Measurements from ENCODE around the gene DISC1.
"Not testable (repeated sequence)": the region's sequence is repeated elsewhere in the genome, so short reads cannot be mapped to it uniquely, and the experiment has no call there.

DISC1 gene

DNA sequence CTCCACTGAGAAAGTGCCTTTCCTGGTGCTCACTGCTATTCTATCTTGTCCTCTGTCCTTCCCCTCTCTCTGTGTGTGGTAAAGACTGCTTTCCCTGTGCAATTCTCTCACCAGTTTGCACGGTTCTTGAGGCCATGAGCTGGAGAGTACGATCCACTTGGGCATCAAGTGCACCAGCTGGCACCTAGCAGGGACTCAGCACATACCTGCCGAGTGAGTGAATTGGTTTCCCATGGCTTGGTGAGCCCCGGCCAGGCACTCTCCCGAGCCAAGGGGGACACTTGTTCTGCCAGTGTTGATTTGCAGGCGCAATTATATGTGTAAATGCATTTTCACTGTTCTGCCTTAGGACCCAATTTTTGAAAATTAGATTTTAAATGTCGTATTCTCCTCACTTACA lies 313.5 kb downstream of the DISC1 start:
- DNase-seq = no peak

- no peak for DNase-seq
These were observed 314.1 kb downstream of the DISC1 start for GRCh38 chr1:231940701-231941100.

GRCh38 chr1:231943084-231943483 lies 316.5 kb downstream of the DISC1 start:
- no peak for DNase-seq

- DNase-seq = not testable (repeated sequence)
These were observed 321.5 kb downstream of the DISC1 start for GRCh38 chr1:231948102-231948501.

DNA sequence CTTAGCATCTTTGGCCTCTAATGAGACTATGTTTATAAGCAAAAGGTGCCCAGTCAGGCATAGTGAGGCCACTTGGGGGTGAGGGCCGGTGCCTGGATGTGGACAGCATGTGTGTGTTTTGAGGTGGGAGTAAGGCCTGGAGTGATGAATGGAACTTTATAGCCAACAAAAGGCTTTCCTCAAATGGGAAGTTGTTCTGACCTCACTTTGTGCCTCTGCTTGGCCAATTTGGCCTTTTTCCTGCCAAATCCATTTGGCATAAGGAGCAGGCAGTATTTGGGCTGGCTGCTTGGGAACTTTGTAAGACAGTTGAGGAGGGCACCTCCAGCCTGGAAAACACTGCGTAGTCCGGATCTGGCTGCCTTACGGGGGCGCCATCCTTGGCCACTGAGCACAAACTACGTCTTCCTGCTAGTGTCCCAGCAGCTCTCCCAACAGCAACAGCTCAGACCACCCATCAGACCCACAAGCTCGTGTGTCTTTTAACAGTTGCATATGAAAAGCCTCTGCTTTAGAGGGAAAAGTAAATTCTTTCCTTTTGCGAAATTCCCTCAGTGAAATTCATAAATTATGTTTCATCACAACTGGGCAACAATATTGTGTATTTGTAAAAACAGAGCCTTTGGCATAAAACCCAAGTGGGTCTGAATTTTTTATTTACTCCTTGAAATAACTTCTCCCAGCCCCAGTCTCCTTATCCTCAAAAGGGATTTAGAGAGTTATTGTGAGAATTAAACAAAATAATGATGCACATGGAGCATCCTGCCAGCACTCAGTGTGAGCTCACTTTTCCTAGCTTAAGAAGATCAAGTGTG lies 322.9 kb downstream of the DISC1 start:
- DNase-seq = no peak

DNA sequence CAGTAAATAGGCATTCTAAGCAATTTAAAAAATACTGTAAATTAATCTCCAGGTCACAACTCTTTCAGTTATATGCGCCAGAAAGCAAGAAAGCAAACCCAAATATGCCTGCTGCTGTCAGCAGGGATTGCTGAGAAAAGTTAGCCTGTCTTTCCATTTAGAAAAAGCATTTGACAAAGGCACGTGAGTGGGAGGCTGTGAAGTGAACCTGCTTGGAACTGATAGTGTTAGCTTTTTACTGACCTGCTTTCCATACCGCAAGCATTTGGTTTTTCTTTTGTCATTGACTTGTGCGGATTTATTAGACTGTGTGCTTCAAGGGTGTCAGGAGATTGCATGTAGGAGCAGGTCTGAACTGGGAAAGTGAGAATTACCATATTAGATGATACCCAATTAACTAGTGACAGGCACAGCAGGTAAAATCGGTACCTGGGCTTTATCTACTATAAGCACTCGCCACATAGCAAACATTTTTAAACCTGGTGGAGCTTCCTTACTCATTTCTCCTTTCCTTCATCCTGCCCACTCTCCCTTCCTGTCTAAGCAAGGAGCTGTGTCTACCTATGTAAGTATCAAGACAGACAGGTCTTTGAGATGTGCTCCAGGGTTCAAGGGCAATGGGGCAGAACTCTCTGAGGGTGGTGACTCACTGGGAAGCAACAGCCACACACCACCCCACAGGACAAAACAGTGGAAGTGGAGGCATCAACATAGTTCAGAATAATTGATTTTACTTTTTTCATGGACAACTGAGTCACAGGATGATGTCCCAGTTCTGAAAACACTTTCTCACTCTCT lies 323.9 kb downstream of the DISC1 start:
- DNase-seq = no peak

- no peak for DNase-seq
These were observed 324.8 kb downstream of the DISC1 start for GRCh38 chr1:231951374-231951773.

GRCh38 chr1:231952154-231952553 lies 325.6 kb downstream of the DISC1 start:
- no peak for DNase-seq

GRCh38 chr1:231953660-231954059 lies 327.1 kb downstream of the DISC1 start:
- DNase-seq = no peak

GRCh38 chr1:231954751-231955150 lies 328.2 kb downstream of the DISC1 start:
- no peak for DNase-seq

DNA sequence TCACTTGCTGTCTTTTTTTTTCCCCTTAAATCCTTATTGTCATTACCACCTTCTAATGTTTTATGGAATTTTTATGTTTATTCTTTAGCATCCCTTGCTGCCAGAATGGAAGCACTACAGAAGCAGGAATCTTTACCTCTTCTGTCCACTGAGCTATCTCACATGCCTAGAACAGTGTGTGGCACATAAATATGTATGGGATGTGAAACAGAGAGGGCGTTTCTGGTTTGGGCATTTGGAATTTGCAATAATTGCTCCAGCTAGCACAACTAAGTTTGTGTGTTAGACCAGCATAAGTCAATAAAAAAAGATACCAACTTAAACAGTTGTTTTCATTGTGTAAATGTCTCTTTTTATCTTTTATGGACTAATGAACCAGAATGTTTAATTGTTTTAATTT lies 330.8 kb downstream of the DISC1 start:
- DNase-seq = no peak

GRCh38 chr1:231958448-231958847 lies 331.9 kb downstream of the DISC1 start:
- DNase-seq = no peak

DNA sequence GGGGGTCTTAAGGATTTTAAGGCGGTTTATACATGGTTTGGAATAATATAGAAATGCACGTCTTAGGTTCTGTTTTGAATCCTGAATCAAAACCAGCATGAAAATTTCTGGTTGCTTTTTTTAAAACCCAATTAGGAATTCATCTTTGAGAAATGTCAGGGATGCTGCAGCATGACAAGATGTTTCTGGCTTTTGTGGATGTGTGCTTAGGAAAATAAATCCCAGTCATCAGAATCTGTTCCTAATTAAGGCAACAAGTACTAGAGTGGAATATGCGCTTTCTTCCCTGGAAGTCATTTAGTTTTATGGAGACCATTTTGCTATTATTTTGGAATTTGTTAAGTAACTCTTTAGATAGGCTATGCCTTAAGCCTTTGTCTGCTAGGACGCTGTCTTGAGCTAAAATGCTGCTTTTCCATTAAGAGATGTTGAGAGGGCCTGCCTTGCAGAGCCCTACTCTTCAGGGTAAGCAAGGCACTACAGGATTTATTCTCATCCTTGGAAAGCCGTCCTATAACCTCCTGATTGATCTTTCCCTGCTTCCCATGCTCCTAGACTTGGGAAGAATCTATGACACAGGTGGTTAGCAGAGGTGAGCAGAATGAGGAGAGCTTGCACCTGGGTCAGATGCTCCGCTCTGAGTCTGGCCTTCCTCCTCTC lies 332.8 kb downstream of the DISC1 start:
- DNase-seq = no peak

DNA sequence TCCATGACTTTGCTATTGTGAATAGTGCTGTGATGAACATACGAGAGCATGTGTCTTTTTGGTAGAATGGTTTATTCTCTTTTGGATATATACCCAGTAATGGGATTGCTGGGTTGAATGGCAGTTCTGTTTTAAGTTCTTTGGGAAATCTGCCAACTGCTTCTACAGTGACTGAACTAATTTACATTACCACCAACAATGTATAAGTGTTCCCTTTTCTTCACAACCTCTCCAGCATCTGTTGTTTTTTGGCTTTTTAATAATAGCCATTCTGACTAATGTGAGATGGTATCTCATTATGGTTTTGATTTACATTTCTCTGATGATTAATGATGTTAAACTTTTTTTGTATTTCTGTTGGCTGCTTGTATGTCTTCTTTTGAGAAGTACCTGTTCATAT lies 335.2 kb downstream of the DISC1 start:
- DNase-seq = not testable (repeated sequence)

DNA sequence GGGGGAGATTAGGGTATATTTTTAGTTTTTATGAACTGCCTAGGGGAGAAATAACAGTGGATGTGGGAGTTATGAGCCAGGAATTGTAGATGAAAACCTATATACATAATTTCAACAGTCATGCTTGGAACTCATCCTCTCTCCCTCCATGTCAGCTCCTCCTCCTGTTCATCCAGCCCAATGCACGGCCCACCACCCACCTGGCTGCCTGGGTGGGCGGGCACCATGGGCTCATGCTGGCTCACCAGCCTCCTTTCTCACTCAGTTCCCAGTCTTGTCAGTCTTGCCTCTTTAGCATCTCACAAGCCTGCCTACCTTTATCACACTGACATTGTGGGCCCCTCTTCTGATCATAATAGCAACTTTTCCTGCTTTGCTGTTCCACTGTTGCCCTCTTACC lies 336.0 kb downstream of the DISC1 start:
- DNase-seq = no peak

GRCh38 chr1:231964241-231964640 lies 337.7 kb downstream of the DISC1 start:
- DNase-seq = no peak

DNA sequence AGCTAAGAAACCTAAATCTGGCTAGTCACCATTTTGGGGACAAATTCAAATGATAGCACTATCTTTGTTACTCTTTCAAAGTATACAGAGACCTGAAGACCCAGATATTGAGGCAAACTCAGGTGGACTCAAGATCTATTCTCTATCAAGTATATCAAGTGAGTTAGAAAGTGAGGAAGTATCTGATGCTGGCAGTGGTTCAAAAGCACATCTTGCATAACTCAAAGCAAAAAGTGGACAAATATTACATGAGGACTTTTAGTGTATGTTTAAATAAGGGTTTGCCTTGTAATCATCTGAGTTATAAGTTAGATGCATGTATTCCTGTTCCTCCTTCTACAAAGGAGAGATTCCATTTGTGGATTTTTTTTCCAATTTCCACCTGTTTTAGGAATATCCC lies 338.4 kb downstream of the DISC1 start:
- DNase-seq = no peak

- DNase-seq = no peak
These were observed 339.0 kb downstream of the DISC1 start for GRCh38 chr1:231965615-231966014.

- DNase-seq = no peak
These were observed 340.4 kb downstream of the DISC1 start for GRCh38 chr1:231966983-231967382.

DNA sequence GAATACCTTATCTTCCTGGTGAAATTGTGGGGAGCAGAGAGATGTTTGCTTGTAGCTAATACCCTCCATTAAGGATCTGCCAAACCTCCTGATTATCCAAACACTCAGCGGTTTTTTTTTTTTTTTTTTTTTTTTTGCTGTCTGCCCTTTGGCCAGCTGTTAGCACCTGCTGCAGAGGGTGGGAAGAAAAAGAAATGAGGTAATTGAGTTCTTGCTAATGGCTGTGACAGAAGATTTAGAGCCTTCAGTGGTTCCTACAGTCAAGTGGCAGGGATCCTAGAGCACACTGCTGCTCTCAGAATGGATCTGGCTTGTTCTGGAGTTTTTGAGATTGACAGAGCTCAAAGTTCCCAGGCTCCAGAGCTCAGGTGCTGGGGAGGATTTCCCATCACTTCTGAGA lies 342.5 kb downstream of the DISC1 start:
- peak; percentile 25 for DNase-seq

DNA sequence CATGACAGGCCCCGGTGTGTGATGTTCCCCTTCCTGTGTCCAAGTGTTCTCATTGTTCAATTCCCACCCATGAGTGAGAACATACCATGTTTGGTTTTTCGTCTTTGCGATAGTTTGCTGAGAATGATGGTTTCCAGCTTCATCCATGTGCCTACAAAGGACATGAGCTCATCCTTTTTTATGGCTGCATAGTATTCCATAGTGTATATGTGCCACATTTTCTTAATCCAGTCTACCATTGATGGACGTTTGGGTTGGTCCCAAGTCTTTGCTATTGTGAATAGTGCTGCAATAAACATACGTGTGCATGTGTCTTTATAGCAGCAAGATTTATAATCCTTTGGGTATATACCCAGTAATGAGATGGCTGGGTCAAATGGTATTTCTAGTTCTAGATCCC lies 343.2 kb downstream of the DISC1 start:
- DNase-seq = not testable (repeated sequence)

GRCh38 chr1:231970684-231971083 lies 344.1 kb downstream of the DISC1 start:
- no peak for DNase-seq

DNA sequence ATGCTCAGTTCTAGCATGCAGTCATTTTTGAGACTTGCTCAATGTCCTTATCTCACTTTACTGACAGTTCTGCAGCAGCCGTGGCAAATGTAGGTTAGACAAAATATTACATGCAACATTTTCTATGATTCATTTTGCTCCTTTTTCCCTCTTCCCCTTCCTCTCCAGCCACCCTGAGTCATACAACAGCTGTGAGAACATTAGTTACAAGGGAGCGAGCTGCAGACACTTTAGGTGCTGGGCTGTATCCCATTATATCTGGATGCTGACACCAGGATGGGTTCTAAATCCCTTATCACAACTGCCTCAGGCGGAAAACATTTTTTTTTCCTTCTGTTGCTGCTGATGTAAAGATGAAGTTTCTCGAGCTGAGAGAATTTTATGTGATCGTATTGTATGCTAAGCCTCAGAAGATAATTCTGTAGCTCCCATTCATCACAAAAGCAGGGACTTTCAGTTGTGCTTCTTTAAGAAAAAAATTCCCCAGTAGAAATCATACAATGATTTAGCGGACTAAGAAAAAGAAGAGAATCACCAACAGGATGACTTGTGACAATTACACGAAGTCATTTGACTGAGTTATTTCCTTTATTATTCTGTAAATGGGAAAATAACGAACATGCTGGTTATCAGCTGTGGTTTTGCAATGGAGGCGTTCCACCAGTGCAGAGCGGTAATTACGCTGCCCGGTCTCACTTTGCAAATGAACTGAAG lies 345.0 kb downstream of the DISC1 start:
- DNase-seq = no peak
